Measurements from ENCODE around the gene NQO2.

NQO2 gene

DNA sequence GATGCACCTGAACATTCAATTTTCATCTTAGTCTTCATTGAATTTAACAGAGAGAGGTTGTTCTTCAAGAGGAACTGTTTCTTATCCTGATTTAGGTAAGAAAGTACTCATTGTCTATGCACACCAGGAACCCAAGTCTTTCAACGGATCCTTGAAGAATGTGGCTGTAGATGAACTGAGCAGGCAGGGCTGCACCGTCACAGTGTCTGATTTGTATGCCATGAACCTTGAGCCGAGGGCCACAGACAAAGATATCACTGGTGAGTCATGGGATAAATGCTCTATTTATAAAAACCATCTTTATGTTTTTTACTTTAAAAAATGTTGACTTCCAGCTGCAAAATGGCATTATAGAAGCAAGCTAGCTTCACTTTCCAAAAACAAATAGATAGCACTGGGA lies 10.2 kb downstream of the NQO2 start:
- TF ChIP-seq, protein P1, sequence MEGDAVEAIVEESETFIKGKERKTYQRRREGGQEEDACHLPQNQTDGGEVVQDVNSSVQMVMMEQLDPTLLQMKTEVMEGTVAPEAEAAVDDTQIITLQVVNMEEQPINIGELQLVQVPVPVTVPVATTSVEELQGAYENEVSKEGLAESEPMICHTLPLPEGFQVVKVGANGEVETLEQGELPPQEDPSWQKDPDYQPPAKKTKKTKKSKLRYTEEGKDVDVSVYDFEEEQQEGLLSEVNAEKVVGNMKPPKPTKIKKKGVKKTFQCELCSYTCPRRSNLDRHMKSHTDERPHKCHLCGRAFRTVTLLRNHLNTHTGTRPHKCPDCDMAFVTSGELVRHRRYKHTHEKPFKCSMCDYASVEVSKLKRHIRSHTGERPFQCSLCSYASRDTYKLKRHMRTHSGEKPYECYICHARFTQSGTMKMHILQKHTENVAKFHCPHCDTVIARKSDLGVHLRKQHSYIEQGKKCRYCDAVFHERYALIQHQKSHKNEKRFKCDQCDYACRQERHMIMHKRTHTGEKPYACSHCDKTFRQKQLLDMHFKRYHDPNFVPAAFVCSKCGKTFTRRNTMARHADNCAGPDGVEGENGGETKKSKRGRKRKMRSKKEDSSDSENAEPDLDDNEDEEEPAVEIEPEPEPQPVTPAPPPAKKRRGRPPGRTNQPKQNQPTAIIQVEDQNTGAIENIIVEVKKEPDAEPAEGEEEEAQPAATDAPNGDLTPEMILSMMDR (IDR thresholded peaks at IDR 0.05; ENCODE audit: borderline replicate concordance, insufficient read depth, low read depth, low read length), result no peak
- no peak overlapping the region for H3K4me3 ChIP-seq (ENCODE audit: low read depth, low read length)

DNA sequence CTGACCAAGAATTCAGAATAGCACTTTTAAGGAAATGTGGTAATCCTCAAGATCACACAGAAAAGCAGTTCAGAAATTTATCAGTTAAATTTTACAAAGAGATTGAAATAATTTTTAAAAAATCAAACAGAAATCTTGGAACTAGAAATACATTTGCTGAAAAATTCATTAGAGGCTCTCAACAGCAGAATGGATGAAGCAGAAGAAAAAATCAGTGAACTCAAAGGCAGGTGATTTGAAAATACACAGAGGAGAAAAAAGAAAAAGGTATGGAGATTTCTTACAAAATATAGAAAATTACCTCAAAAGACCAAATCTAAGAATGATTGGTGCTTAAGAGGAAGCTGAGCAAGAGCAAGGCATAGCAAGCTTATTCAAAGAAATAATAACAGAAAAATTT lies 11.5 kb downstream of the NQO2 start:
- TF ChIP-seq, protein P1 (IDR thresholded peaks at IDR 0.05; ENCODE audit: borderline replicate concordance, insufficient read depth, low read depth, low read length), result no peak

DNA sequence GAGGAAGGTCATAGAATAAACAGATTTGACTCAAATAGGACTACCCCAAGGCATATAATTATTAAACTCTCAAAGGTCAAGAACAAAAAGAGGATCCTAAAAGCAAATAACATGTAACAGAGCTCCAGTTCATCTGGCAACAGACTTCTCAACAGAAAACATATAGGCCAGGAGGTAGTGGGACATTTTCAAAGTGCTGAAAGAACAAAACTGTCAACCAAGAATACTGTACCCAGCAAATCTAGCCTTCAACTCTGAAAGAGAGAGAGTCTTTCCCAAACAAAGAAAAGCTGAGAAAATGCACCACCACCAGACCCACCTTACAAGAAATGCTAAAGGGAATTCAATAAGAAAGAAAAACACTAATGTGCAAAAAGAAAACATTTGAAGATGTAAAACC lies 11.9 kb downstream of the NQO2 start:
- TF ChIP-seq, protein P1 (IDR thresholded peaks at IDR 0.05; ENCODE audit: borderline replicate concordance, insufficient read depth, low read depth, low read length), result no peak
- no peak overlapping the region for H3K4me3 ChIP-seq (ENCODE audit: low read depth, low read length)

More for the DNA sequence above, 11.5 kb downstream of the NQO2 start:
- no peak overlapping the region for H3K4me3 ChIP-seq (ENCODE audit: low read depth, low read length)

DNA sequence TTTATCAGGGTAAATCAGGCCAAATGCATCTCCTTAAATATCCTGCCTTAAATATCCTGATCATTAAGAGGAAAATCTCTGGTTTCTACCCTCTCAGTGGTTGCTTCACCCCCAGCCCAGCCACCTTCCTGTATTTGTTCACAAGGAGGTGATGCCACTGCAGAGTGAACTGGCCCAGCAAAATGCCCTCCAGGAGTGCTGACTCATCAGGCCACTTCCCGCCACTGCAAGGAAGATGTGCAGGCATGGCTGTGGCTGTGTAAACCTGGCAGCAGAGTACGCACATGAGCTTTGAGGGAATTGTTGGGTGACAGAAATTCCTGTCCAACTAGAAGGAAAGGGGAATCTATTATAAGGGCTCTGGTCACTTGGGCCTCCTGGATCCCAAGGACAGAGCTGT lies 13.8 kb downstream of the NQO2 start:
- H3K4me3 ChIP-seq (ENCODE audit: low read depth, low read length), result no peak overlapping the region
- TF ChIP-seq, protein P1 (IDR thresholded peaks at IDR 0.05; ENCODE audit: borderline replicate concordance, insufficient read depth, low read depth, low read length), result no peak

DNA sequence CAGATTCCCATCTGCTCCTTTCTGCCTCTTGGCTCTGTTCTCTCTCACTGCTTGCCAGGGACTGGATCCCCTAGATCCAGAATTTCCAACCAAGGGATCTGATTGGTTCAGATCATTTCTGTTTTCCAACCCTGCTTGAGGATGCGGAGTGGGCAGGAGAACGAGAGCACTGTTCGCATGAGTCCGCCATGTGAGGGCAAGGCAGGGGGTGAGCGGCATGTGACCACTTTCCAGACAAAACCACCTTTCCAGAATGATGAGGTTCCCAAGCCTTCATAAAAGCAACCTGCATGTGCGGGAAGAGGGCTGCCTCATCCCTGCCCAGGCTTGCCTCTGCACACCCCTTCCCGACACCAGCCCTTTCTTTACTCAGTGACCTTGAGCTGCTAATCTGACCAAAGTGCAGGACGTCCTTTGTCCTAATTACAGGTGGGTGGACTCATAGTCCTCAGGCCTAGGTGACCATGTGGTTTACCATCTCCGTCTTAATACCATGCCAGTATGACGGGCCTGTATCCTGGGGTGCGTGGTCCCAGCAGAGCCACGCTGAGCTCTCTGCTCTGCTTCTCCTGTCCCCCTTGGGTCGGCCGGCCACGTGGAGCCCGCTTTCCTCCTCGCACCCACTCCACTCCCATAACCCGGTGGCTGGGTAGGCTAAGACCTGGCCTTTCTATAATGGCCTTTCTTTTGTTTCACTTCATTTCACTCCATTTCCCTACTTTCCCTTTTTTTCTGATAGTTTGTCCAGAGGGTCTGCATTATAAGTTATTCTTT lies 14.4 kb downstream of the NQO2 start:
- TF ChIP-seq, protein P1 (IDR thresholded peaks at IDR 0.05; ENCODE audit: borderline replicate concordance, insufficient read depth, low read depth, low read length), result no peak

DNA sequence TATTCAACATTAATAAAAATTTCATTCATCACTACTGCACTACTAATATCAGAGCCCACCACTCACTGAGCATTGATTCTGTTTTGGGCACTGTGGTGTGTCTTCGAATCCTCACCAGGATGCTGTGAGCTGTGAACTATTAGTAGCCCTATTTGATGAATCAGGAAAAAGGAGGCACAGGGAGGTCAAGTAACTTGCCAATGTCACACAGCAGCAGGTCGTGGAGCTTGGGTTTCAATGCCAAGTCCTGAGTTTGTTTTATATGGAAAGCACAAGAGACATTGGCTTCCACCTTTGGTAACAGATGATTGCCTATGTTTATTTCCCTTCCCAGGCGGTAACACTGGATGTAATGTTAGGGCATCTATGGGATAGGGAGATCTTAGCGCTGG lies 15.0 kb downstream of the NQO2 start:
- H3K4me3 ChIP-seq (ENCODE audit: low read depth, low read length), result no peak overlapping the region
- TF ChIP-seq, protein P1 (IDR thresholded peaks at IDR 0.05; ENCODE audit: borderline replicate concordance, insufficient read depth, low read depth, low read length), result no peak

More for the DNA sequence above, 14.4 kb downstream of the NQO2 start:
- no peak overlapping the region for H3K4me3 ChIP-seq (ENCODE audit: low read depth, low read length)

DNA sequence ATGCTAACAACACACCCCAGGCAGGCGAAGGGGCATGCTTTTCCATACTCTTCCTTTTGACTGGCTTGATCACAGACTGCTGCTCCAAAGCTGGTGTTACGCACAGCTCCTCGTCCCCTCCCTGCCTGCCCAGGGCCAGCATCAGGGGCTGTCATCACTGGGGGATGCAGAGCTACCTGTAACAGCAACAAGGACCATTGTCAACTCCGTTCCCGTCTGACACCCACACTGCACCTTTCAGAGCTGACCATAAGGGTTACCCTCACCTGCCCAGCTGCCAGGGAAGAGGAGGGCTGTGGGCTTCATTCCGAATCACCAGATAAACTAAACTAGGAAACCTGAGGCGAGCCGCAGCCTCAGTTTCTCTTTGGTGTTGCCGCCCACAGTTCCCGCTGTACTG lies 15.4 kb downstream of the NQO2 start:
- no peak overlapping the region for H3K4me3 ChIP-seq (ENCODE audit: low read depth, low read length)
- TF ChIP-seq, protein P1 (IDR thresholded peaks at IDR 0.05; ENCODE audit: borderline replicate concordance, insufficient read depth, low read depth, low read length), result no peak

All from GM12875 (cell line).